Omental fat pad (tissue), 4 donors: ENCODE measurements around the gene POR. TPM values are rescaled to one million over a fixed set of nuclear protein-coding genes. Genes with fewer than 3 reads are reported as not detected.

ENCODE experiments used
- ATAC-seq: fragments of 150-250 bp; one replicate; pipeline ENCODE4 v1.9.1; 2016; ENCODE audit warnings: mild to moderate bottlenecking, moderate library complexity; ENCODE audit not compliant: low FRiP score
- DNase-seq: peaks from one replicate; pipeline ENCODE4 v3.0.0-alpha.2; 2019; ENCODE audit warnings: low spot score
- total RNA-seq, 4 donors: library from RNA; depleted of rRNA; stranded (reverse); fragments of >200 nt; gene quantifications; one replicate each; pipeline ENCODE4 v1.1.0, GENCODE V29; 2016
- TF ChIP-seq, protein P1 (sequence below), 3 donors: fragments of 450-650 bp; IDR thresholded peaks; one replicate each; pipeline ENCODE4 v1.5.1; 2016 to 2017; ENCODE audit warnings: antibody characterized with exemption in 3 of 3, mild to moderate bottlenecking in 3 of 3, moderate library complexity in 2 of 3

The POR gene
- total RNA-seq, 4 donors from 2014 or later, result 105 to 243 (median 150) TPM

DNA sequence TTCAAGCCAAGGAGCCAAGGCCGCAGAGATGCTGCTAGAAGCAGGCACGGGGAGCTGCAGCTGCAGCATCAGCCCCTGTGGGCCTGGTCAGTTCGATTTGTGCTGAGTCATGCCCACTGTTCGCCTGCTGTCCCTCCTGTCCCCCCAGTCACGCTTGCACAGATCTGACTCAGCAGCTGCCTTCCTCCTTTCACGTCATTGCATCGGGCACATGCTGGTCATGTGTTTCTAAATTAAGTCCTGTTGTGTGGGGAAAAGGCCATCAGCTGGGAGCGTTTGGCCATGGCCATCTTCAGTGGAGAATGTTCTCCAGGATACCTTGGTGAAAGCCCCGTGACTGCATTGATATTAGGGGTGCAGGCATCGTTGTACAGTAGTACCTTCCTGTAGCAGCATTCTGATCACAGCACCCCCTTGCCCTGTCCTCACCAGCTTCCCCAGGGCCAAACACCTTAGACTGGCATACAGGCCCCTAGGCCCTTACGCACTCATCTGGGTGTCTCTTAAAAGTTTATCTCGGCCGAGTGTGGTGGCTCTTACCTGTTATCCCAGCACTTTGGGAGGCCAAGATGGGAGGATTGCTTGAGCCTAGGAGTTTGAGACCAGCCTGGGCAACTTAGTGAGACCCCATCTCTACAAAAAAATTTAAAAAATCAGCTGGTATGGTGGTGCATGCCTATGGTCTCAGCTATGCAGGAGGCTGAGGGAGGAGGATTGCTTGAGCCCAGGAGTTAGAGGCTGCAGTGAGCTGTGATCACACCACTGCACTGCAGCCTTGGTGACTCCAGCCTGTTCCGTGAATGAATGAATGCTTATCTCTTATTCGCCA is 23.2 kb downstream of the POR start:
- ATAC-seq (peak; percentile 55), DNase-seq (peak; percentile 41)
- TF ChIP-seq, protein P1, sequence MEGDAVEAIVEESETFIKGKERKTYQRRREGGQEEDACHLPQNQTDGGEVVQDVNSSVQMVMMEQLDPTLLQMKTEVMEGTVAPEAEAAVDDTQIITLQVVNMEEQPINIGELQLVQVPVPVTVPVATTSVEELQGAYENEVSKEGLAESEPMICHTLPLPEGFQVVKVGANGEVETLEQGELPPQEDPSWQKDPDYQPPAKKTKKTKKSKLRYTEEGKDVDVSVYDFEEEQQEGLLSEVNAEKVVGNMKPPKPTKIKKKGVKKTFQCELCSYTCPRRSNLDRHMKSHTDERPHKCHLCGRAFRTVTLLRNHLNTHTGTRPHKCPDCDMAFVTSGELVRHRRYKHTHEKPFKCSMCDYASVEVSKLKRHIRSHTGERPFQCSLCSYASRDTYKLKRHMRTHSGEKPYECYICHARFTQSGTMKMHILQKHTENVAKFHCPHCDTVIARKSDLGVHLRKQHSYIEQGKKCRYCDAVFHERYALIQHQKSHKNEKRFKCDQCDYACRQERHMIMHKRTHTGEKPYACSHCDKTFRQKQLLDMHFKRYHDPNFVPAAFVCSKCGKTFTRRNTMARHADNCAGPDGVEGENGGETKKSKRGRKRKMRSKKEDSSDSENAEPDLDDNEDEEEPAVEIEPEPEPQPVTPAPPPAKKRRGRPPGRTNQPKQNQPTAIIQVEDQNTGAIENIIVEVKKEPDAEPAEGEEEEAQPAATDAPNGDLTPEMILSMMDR (IDR thresholded peaks at IDR 0.05), result no peak

DNA sequence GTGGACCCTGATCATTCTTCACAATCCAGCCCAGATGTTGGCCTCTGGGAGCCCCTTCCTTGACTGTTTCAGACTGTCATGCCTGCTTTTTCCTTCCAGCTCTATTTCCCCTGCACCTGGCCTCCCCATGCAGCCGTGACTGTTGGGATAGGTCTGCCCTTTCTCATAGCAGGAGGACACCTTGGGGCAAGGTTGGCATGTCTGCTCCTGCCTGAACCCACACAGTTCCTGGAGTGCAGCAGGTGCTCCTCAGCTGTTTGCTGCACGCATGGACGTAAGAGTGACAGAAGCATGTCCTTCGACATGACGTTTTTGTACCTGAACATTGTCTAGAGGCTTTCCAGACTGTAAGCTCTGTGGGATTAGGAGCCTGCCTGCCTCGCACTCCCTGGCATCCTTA is 24.0 kb downstream of the POR start:
- TF ChIP-seq, protein P1 (IDR thresholded peaks at IDR 0.05), result no peak
- DNase-seq (no peak), ATAC-seq (no peak)

DNA sequence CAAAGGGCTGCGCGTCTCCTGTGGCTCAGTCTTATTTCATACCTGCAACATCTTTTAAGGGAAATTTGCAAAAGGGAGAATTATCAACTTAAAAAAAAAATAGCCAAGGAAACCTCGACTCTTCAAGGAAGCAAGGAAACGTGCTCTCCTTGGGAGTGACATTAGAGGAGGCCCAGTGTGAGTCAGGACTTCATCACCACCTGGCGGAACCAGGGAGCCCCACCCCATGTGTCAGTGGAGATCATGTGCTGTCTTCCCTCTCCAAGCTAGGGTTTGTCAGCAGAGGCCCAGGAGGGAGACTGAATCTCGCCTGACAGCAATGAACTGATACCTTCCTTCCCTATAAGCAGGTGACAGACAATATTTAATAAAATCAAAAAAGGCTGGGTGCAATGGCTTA is 28.9 kb downstream of the POR start:
- ATAC-seq (no peak), DNase-seq (no peak)
- TF ChIP-seq, protein P1 (IDR thresholded peaks at IDR 0.05), result no peak

DNA sequence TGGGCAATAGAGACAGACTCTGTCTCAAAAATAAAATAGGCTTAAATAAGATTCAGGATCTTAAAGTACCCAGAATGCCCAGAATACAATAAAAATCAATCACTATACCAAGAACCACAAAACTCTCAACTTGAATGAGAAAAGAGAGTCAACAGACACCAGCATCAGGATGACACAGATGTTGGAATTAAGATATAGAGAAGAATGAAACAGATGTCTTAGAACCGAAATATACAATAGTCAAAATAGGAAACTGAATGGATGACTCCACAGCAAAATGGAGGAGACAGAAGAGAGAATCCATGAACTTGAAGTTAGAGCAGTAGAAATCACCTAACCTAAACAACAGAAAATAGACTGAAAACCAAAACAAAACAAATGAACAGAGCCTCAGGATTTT is 29.6 kb downstream of the POR start:
- ATAC-seq, result no peak
- TF ChIP-seq, protein P1 (IDR thresholded peaks at IDR 0.05), result no peak
- no peak for DNase-seq

DNA sequence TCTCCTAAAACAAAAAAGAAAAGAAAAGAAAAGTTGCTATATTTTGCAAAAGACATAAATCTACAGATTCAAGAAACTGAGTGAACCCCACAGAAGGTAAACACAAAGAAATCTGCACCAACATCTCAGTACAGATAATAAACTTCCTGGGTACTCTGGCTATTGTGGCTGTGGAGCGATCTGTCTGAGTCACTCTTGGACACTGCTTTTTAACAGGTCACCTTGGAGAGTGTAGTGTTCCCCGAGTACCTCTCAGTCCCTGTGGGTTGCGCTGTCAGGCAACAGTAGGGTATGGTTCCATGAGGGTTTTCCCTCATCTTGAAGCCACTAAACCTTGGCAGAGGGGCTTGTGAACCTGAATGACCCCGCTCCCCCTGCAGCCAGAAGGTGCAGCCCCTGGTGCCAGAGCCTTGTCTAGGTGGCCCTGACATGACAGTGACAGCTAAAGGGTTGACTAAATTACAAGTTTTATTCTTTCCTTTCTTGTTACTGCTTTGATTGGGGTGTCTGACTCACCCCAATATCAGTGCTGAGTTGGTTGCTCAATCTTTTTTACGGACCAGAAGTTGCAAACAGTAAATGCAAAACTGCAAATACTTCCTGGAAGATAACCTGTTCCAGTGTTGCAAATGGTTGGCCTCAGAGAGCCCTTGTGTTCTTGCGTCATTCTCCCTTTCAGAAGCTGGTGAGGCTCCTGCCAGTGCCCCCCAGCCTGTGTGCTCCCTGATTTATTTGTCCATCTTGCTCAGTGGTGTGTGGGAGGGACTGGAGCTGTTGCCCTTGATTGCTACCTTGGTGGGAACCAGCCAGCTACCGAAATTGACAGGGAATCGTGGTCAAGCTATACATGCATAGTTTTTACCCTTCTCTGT is 30.6 kb downstream of the POR start:
- ATAC-seq (peak; percentile 93), DNase-seq (no peak)
- TF ChIP-seq, protein P1 (IDR thresholded peaks at IDR 0.05), result no peak

DNA sequence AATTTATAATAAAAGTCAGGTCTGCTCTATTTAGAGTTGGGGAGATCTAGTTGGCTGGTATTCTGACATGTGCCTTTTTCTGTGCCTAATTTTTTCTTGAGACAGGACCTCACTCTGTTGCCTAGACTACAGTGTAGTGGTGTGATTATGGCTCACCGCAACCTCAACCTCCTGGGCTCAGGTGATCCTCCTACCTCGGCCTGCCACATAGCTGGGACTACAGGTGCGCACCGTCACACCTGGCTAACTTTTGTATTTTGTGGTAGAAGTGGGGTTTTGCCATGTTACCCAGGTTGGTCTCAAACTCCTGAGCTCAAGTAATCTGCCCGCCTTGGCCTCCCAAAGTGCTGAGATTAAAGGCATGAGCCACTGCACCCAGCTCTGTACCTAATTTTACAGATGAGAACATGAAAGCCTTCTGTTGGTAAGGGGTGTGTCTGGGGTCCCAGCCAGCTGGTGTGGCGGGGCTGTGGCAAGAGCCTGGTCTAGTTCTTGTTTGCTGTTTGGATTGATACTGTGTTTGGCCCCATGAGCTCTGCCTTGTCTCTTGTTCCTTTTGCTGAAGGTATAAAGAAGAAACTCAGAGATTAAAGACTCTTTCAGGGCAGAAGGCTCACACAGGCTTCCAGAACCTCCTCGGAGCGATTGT is 31.4 kb downstream of the POR start:
- ATAC-seq, result peak; percentile 17
- TF ChIP-seq, protein P1 (IDR thresholded peaks at IDR 0.05), result no peak
- no peak for DNase-seq
